ENCODE measurements around the gene PRKCE. TPM values are rescaled to one million over a fixed set of nuclear protein-coding genes. Genes with fewer than 3 reads are reported as not detected.

Gene PRKCE
- total RNA-seq, 1 donor from 2014 or later, result 4.6 TPM

- no peak for TF ChIP-seq CTCF (IDR thresholded peaks at IDR 0.05)
- no peak for DNase-seq (ENCODE audit: low spot score in 2 of 2)
These were observed 36.5 kb upstream of the PRKCE start for GRCh38 chr2:45614871-45615415.

GRCh38 chr2:45616658-45617411, 34.6 kb upstream of the PRKCE start:
- H3K27ac ChIP-seq, result no peak overlapping the region
- no peaks in the 10 kb centered on the region for H3K36me3 ChIP-seq
- intact Hi-C loops (cut with DNase I), result no loop called here
- DNase-seq (ENCODE audit: low spot score in 2 of 2), result no peak
- no peak overlapping the region for H3K4me3 ChIP-seq
- no peaks in the 10 kb centered on the region for H3K27me3 ChIP-seq
- no peaks in the 10 kb centered on the region for H3K4me1 ChIP-seq
- no peak for TF ChIP-seq CTCF (IDR thresholded peaks at IDR 0.05)
- H3K9me3 ChIP-seq, result no peaks in the 10 kb centered on the region

More at GRCh38 chr2:45614871-45615415, 36.5 kb upstream of the PRKCE start:
- Histone ChIP-seq H3K9me3 (no peaks in the 10 kb centered on the region), H3K27ac (peak overlapping the region in 1 of 2 donors; percentile 8), H3K4me3 (no peak overlapping the region), H3K36me3 (no peaks in the 10 kb centered on the region), H3K4me1 (peaks cover 0 to 3% of the 10 kb centered on the region in 2 donors), H3K27me3 (no peaks in the 10 kb centered on the region)
- intact Hi-C loops (cut with DNase I), result no loop called here

GRCh38 chr2:45617496-45617895, 34.0 kb upstream of the PRKCE start:
- no peak for DNase-seq (ENCODE audit: low spot score in 2 of 2)
- Histone ChIP-seq H3K27ac (no peak overlapping the region), H3K36me3 (no peaks in the 10 kb centered on the region), H3K9me3 (no peaks in the 10 kb centered on the region), H3K27me3 (no peaks in the 10 kb centered on the region), H3K4me1 (no peaks in the 10 kb centered on the region), H3K4me3 (no peak overlapping the region)
- TF ChIP-seq CTCF (IDR thresholded peaks at IDR 0.05), result no peak
- intact Hi-C loops (cut with DNase I), result no loop called here

- H3K27me3 ChIP-seq, result no peaks in the 10 kb centered on the region
- no peak overlapping the region for H3K27ac ChIP-seq
- DNase-seq (ENCODE audit: low spot score in 2 of 2), result no peak
- no peaks in the 10 kb centered on the region for H3K4me1 ChIP-seq
- intact Hi-C loops (cut with DNase I), result no loop called here
- no peaks in the 10 kb centered on the region for H3K9me3 ChIP-seq
- TF ChIP-seq CTCF (IDR thresholded peaks at IDR 0.05), result no peak
- H3K36me3 ChIP-seq, result no peaks in the 10 kb centered on the region
- no peak overlapping the region for H3K4me3 ChIP-seq
These were observed 29.0 kb upstream of the PRKCE start for GRCh38 chr2:45622336-45623075.

- no peak for DNase-seq (ENCODE audit: low spot score in 2 of 2)
- H3K27ac ChIP-seq, result no peak overlapping the region
- no peak for TF ChIP-seq CTCF (IDR thresholded peaks at IDR 0.05)
- no peaks in the 10 kb centered on the region for H3K4me1 ChIP-seq
- no peaks in the 10 kb centered on the region for H3K27me3 ChIP-seq
- H3K4me3 ChIP-seq, result no peak overlapping the region
- intact Hi-C loops (cut with DNase I), result no loop called here
- no peaks in the 10 kb centered on the region for H3K36me3 ChIP-seq
- no peaks in the 10 kb centered on the region for H3K9me3 ChIP-seq
These were observed 28.4 kb upstream of the PRKCE start for GRCh38 chr2:45623098-45623497.

All from ascending aorta (tissue), 2 donors.